Measurements from ENCODE around the gene MT1A. TPM values are rescaled to one million over a fixed set of nuclear protein-coding genes. Genes with fewer than 3 reads are reported as not detected.

Gene MT1A
- total RNA-seq (2021): 0.94 to 2.8 TPM in 2 of 3 replicates, not detected in the other
- percentile 16 among the genes with signal in this experiment for Bru-seq, nascent RNA
- long read RNA-seq, experiment 1, partial matches to known transcripts: 0 of 1 reads
- long read RNA-seq, experiment 1, other reads (novel, unspliced or antisense): 1 of 1 reads
- long read RNA-seq, experiment 2, partial matches to known transcripts: 0 of 2 reads
- long read RNA-seq, experiment 2, other reads (novel, unspliced or antisense): 0 of 2 reads
- long read RNA-seq, experiment 3: 0 reads

GRCh38 chr16:56637814-56638750, at the start of gene MT1A:
Gene MT1A (plus strand): TSS chr16:56638666. CDS start chr16:56638739, 73 bp downstream.
- H3K9me3 Mint-ChIP-seq: no peaks in the 10 kb centered on the region
- peaks cover 28% of the 10 kb centered on the region for H3K4me1 Mint-ChIP-seq
- ATAC-seq (peak; percentile 49), DNase-seq (ENCODE audit: low spot score) (peak; percentile 74)
- H3K27ac Mint-ChIP-seq: no peak within 1 kb of the TSS
- ChIA-PET CTCF (interaction anchor here (0.9 to 1.8 kb wide), 2 partner anchors 34 to 64 kb away, joined by 3 to 5 read pairs; no protein-coding TSS in a partner anchor), POLR2A (interaction anchor here (1.0 to 5.1 kb wide), 2 partner anchors 13 to 38 kb away, joined by 3 to 24 read pairs; partner anchors contain the start of gene MT1E)
- H3K36me3 Mint-ChIP-seq: peaks cover 6% of the 10 kb centered on the region; the same call in 1 of the 2 replicates
- peak within 1 kb of the TSS; percentile 69 for H3K4me3 Mint-ChIP-seq
- H3K27me3 Mint-ChIP-seq (ENCODE audit: low read depth): peaks cover 100% of the 10 kb centered on the region
- TF ChIP-seq TEAD1 (CRISPR knock-in tag; IDR thresholded peaks at IDR 0.05): no peak
- TF ChIP-seq CREM (CRISPR knock-in tag; IDR thresholded peaks at IDR 0.05): no peak
- TF ChIP-seq KAT7 (CRISPR knock-in tag; IDR thresholded peaks at IDR 0.05; ENCODE audit: borderline replicate concordance): no peak
- no peak for TF ChIP-seq ATF2 (CRISPR knock-in tag; IDR thresholded peaks at IDR 0.05; ENCODE audit: borderline replicate concordance, low read depth)
- no peak for TF ChIP-seq SMAD3 (CRISPR knock-in tag; IDR thresholded peaks at IDR 0.05; ENCODE audit: borderline replicate concordance)
- TF ChIP-seq OVOL2 (CRISPR knock-in tag; IDR thresholded peaks at IDR 0.05; ENCODE audit: borderline replicate concordance): no peak
- TF ChIP-seq ESRRA (CRISPR knock-in tag; IDR thresholded peaks at IDR 0.05; ENCODE audit: borderline replicate concordance): no peak
- TF ChIP-seq HMGA2 (CRISPR knock-in tag; IDR thresholded peaks at IDR 0.05): no peak
- TF ChIP-seq MAX (CRISPR knock-in tag; IDR thresholded peaks at IDR 0.05): peak; percentile 46; the same call in 1 of the 2 replicates
- TF ChIP-seq ZNF512 (CRISPR knock-in tag; IDR thresholded peaks at IDR 0.05; ENCODE audit: borderline replicate concordance): no peak
- TF ChIP-seq ZNF263 (CRISPR knock-in tag; IDR thresholded peaks at IDR 0.05; ENCODE audit: low read depth): peak; percentile 52; the same call in 1 of the 2 replicates
- no peak for TF ChIP-seq E2F5 (CRISPR knock-in tag; IDR thresholded peaks at IDR 0.05)
- no peak for TF ChIP-seq PRRX2 (CRISPR knock-in tag; IDR thresholded peaks at IDR 0.05)
- no peak for TF ChIP-seq STAT6 (CRISPR knock-in tag; conservative IDR thresholded peaks at IDR 0.05; ENCODE audit: low read depth)
- no peak for TF ChIP-seq IRF2 (CRISPR knock-in tag; IDR thresholded peaks at IDR 0.05; ENCODE audit: borderline replicate concordance, low read depth)
- TF ChIP-seq SP1 (CRISPR knock-in tag; conservative IDR thresholded peaks at IDR 0.05): 0 out of 2 replicates have a peak, but pooled peaks have one; percentile 18
- TF ChIP-seq GABPB1 (CRISPR knock-in tag; IDR thresholded peaks at IDR 0.05): 0 out of 2 replicates have a peak, but pooled peaks have one; percentile 15
- no peak for TF ChIP-seq TEAD4 (CRISPR knock-in tag; IDR thresholded peaks at IDR 0.05)
- no peak for TF ChIP-seq CTCF (IDR thresholded peaks at IDR 0.05)
- no peak for TF ChIP-seq ZNF416 (CRISPR knock-in tag; IDR thresholded peaks at IDR 0.05)
- TF ChIP-seq ATF6 (CRISPR knock-in tag; IDR thresholded peaks at IDR 0.05): no peak
- TF ChIP-seq ZNF219 (CRISPR knock-in tag; IDR thresholded peaks at IDR 0.05; ENCODE audit: borderline replicate concordance): no peak
- TF ChIP-seq USF1 (CRISPR knock-in tag; IDR thresholded peaks at IDR 0.05): no peak
